PC-9 (cell line): Measurements from ENCODE around the gene CACNA2D4.

Source experiments
- CTCF ChIP-seq: fragments of 200-600 bp; sonication (generic); conservative IDR thresholded peaks from 2 replicates; pipeline ENCODE4 v1.6.1; 2017; ENCODE audit warnings: mixed run types, antibody characterized with exemption, mild to moderate bottlenecking, moderate library complexity
- EZH2 ChIP-seq: fragments of 200-600 bp; sonication (generic); IDR thresholded peaks from 2 replicates; pipeline ENCODE4 v1.8.0; 2017; ENCODE audit warnings: antibody characterized with exemption, low read depth

GRCh38 chr12:1842905-1843640 is 75.4 kb downstream of the CACNA2D4 start:
- TF ChIP-seq CTCF (no peak), EZH2 (no peak)
